Right lobe of liver (tissue), 4 donors: ENCODE results near the gene PZP.

Source experiments
- POLR2A ChIP-seq: fragments of 450-650 bp; IDR thresholded peaks from one replicate; pipeline ENCODE4 v1.6.1; 2017; ENCODE audit warnings: antibody characterized with exemption, mild to moderate bottlenecking
- TF ChIP-seq, protein P1 (sequence below), 4 donors: fragments of 200-600 bp in 3 of 4; fragments of 450-650 bp in 1 of 4; IDR thresholded peaks; one replicate each; pipeline versions ENCODE4 v1.5.1 to v1.8.0; 2016 to 2022; ENCODE audit warnings: antibody characterized with exemption in 4 of 4, mild to moderate bottlenecking in 2 of 4
- donor health status: DM: no; HTN: no; CAD: no.
- donor health status: DM: no; HTN: no; CAD: no.
- donor health status: DM: no; HTN: yes; CAD: no.

DNA sequence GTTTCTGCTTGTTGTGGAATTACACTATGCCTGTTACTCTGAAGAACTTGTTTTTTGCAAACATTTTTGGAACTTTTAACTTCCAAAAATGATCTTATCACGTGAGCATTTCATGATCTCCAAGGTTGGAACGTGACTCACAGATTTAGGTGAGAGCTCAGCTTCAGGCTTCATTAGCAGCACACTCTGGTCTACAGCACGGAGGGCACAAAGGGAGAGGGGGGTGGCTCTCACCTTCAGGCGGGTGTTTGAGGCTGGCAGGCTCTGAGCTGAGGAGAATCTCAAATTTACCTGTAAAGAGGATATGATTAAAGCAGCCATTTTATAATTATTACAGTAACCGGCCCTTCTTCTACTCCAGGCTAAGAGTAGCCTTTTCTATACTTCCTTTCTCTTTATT, 45.3 kb upstream of the PZP start:
- TF ChIP-seq, protein P1, sequence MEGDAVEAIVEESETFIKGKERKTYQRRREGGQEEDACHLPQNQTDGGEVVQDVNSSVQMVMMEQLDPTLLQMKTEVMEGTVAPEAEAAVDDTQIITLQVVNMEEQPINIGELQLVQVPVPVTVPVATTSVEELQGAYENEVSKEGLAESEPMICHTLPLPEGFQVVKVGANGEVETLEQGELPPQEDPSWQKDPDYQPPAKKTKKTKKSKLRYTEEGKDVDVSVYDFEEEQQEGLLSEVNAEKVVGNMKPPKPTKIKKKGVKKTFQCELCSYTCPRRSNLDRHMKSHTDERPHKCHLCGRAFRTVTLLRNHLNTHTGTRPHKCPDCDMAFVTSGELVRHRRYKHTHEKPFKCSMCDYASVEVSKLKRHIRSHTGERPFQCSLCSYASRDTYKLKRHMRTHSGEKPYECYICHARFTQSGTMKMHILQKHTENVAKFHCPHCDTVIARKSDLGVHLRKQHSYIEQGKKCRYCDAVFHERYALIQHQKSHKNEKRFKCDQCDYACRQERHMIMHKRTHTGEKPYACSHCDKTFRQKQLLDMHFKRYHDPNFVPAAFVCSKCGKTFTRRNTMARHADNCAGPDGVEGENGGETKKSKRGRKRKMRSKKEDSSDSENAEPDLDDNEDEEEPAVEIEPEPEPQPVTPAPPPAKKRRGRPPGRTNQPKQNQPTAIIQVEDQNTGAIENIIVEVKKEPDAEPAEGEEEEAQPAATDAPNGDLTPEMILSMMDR (IDR thresholded peaks at IDR 0.05): no peak
- TF ChIP-seq POLR2A: no peak
